DMS79 treated with DMSO at 0.1 percent for 48 hours (cell line): ENCODE measurements around the gene UNC5CL.

Experiments used
- DNase-seq: peaks from one replicate; lab custom pipeline; 2025; lab: John Stamatoyannopoulos, UW

The UNC5CL gene

GRCh38 chr6:41039060-41039998 lies at the start of gene UNC5CL:
Gene UNC5CL (minus strand): TSS chr6:41039221. CDS start chr6:41035074, 4,147 bp downstream.
- DNase-seq, result peak; percentile 54

DNA sequence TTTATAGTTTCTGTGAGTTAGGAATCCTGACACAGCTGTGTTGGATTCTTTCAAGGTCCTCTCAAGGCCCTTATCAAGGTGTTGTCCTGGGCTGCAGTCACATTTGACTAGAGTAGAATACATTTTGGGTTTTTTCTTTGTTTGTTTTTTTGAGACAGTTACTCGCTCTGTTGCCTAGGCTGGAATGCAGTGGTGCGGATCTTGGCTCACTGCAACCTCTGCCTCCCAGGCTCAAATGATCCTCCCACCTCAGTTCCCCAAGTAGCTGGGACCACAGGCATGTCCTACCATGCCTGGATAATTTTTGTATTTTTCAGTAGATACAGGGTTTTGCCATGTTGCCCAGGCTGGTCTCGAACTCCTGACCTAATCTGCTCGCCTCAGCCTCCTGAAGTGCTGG lies 49.4 kb upstream of the UNC5CL start:
- no peak for DNase-seq

GRCh38 chr6:41085182-41085581 lies 46.2 kb upstream of the UNC5CL start:
- no peak for DNase-seq

GRCh38 chr6:41083072-41083471 lies 44.1 kb upstream of the UNC5CL start:
- no peak for DNase-seq

DNA sequence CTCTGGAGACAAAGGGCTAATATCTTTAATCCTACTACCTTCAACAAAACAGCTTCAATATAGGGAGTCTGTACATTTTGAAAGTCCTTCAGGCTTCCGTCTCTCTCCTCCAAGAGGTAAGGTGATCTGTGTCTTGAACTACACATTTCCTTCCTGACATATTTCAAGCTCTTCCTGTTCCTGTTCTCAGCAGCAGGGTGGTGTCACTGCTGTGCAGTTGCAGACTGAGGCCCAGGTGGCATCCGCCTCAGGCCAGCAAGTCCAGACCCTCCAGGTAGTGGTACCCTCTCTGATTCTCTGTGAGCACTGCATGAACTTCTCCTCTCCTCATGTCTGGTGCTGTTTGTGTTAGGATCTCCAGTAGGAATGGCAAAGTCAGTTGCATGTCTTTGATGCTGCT lies 41.6 kb upstream of the UNC5CL start:
- DNase-seq, result no peak

DNA sequence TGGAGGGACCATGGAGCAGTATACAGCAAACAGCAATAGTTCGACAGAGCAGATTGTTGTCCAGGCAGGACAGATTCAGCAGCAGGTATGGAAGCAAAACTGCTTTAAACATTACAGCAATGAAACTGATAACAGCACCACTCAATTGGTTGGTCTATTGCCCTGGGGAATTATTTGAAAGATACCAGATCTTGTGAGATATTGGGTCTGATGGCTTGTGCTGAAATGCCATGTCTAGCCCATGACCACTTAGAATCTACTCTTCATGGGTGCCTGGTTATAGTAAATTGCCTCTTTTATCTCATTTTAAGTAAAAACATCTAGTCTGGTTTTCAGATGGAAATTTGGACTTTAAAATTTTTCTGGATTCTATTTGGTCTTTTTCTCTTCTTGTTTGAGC lies 40.1 kb upstream of the UNC5CL start:
- no peak for DNase-seq

GRCh38 chr6:41078101-41078500 lies 39.1 kb upstream of the UNC5CL start:
- DNase-seq, result no peak

DNA sequence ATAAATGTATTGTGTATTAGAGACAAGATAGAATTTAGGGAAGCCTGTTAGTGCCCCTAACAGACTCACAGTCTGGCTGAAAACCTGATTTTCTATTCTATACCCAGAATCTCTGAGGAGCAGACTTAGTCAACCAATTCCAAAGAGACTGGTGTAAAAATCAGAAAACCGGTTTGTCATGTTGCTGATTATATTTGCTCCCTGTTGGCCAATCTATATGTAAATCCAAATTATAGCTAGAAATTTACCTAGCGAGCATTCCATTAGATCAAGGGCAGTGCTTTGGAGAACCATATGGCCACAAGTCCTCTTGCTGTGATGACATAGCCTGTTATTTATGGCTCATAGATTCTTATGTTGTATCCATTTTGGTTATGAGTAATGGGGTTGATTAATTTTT lies 38.5 kb upstream of the UNC5CL start:
- DNase-seq, result no peak

DNA sequence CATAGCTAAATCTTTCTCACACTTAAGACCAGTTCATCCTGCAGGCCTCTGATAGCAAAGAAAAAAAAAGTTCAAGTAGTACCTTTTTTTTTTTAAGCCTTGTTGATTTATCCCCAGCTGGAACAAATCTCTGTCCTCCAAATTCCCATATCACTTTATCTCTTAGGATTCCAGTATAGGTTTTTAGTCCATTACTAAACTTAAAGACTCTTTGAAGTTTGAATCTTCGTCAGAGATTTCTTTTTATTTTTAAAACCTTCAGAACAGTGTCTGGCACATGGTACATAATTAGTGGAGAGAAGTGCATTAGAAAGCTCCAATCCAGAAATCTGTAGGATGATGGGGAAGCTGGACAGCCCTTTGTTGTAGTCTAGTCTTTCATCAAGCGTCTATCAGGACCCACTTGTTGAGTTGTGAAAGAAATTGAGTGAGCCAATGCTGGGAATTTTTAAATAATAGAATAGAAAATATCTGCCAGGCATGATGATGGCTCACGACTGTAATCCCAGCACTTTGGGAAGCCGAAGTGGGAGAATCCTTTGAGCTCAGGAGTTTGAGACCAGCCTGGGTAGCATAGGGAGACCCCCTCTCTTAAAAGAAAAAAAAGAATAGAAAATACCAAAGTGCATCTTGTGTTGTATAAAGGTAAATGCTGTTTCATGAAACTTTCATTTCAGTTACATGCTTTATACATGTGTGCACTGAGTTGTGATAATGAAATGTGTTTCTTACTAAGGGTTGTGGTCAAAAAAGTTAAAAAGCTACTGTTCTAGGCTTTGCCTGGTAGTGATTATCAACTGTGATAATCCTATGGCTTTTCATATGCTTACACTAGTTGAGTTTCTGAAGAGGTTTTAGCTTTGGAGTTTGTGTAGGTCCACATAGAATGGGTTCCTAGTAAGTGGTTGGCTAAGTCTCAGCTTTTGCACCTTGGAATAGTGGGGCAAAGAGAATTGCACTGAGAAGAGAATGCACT lies 36.9 kb upstream of the UNC5CL start:
- no peak for DNase-seq

- DNase-seq, result no peak
These were observed 35.8 kb upstream of the UNC5CL start for GRCh38 chr6:41074692-41075436.

- peak; percentile 50 for DNase-seq
These were observed 35.1 kb upstream of the UNC5CL start for GRCh38 chr6:41073968-41074691.

DNA sequence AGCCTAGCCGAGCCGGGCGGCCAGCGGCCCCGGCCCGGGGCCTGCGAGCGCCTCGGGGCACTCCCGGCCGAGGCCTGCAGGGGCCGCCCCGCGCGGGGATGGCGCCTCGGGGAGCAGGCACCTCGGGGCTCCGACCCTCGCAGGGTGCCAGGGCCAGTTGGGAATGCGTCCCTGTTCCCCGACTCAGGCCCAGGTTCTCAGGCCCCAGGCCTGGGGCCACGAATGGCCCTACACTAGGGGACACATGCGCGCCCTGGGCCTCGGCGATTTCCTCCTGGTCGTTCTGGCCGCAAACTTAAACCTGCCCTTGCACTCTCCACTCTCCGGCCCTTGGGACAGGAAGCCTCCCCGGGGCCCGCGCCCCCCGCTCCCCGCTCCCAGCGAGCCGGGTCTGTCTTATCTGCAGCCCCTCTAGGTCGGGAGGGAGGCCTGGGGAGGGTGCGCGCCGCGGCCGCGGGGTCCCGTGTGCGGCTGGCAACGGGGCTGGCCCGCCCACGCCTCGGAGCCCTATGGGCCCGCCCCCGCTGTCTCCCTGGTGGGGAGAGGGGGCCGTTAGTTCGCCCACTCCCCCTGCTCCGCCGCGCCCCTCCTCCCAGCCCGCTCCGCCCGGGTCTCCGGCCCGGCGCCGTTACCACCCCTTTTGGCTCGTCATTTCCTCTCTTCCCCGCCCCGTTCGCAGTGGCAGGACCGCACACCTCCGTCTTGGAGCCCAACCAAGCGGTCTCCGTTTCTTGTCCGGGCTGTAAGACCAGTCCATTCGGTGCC lies 34.4 kb upstream of the UNC5CL start:
- peak; percentile 85 for DNase-seq

DNA sequence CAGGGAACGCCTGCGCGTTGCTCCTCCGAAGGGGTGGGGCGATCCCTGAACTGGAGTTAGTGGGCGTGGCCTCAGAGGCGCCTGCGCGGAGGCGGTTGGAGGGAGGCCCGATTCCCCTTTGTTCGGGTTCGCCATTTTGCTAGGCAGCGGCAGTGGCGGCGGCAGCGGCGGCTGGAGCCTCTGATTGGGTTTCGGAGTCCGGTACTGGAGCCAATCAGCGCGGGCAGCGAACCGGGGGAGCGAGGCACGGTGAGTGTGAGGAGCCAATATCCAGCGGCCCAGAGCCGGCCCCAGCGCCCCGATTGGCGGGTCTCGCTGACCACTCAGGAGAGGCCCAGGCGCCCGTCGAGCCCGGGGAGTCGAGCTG lies 33.8 kb upstream of the UNC5CL start, which contains the start of gene NFYA:
Gene NFYA (plus strand): TSS at position 139 of the 367 bp plus-strand sequence. CDS start 6,116 bp downstream, outside the sequence.
- DNase-seq, result peak; percentile 100

DNA sequence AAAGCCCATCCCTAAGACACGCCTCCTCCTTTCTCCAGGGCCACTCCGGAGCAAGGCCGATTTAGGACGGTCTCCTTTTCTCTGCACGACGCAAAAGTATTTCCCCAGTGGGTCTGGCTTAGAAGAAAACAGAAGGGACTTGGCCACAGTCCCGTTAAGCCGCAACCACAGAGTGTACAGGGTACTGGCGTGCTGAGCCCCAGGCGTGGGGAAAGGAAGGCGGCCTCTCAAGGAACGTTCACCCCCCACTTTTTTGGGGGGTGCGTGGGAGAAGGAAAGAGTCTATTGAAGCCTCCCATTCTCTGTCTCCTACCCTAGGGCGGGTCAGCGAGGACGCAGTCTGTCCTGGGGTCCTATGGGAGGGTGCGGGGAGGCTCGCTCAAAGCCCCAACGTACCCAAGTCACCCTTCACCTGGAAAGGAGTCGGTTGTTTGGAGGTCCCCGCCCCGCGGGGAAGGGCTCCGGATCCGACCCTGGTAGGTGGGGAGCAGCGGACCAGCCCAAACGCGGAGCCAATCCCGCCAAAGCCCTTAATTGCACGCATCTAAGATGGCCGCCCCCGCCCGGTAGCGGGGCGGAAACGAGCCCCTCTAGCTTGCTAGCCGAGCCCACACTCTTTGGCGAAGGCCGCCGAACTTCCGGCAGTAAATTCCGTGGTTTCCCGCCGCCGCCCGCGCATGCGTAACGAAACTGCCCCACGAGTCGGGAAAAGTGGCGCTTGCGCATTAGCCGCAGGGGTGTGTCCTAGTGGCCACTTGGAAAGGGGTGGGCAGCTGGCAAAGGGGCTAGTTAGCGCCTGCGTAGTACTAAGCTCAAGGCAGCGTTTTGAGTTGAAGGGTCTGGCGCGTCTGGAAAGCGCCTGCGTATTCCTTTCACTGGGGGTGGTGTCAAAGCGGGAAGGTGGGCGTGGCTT lies 33.2 kb upstream of the UNC5CL start, which contains the start of gene OARD1:
Gene OARD1 (minus strand): TSS at position 434 of the 913 bp plus-strand sequence. CDS start 722 bp downstream, outside the sequence.
- peak; percentile 100 for DNase-seq

GRCh38 chr6:41071501-41071922 lies 32.5 kb upstream of the UNC5CL start:
- peak; percentile 80 for DNase-seq

DNA sequence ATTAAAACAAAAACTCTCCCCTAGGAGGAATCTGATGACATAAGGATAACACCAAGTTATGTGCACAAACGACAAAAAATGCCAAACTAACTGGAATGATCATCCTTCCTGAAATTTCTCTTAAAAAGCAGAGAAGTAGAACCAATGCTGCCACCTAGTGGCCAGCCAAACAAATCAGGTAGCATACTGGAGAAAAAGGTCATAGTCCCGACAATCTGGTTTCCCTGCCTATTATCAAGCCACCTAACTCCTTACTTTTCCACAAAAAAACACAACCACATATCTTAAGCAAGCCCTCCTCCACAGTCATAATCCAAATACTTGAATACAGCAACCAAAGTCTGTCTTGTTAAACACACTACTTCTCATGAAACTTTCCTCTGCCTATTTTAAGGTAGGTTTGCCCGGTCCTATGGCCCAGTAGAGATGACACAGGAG lies 27.9 kb upstream of the UNC5CL start:
- peak; percentile 77 for DNase-seq

DNA sequence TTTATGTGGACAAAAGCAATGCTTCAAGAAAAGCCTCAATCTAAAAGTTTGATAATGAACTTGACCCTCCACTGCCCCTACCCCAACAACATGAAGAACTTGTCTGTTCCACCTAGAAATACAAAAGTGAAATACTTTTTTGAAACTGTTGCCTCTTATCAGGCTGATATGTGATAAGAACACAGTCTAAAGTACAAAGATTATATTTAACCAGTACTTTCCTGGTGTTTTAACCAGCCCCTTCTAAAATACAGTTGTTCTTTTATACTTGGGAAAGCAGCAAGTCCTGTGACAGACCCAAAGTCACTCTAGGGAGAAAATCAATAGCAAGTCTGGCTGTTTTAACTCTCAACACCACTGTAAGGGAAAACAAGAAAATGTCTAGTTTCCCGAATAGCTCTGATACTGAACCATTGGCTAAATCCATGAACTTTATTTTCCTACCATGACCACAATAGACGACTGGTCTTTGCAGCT lies 26.6 kb upstream of the UNC5CL start:
- DNase-seq, result no peak

- no peak for DNase-seq
These were observed 25.8 kb upstream of the UNC5CL start for GRCh38 chr6:41064841-41065240.

DNA sequence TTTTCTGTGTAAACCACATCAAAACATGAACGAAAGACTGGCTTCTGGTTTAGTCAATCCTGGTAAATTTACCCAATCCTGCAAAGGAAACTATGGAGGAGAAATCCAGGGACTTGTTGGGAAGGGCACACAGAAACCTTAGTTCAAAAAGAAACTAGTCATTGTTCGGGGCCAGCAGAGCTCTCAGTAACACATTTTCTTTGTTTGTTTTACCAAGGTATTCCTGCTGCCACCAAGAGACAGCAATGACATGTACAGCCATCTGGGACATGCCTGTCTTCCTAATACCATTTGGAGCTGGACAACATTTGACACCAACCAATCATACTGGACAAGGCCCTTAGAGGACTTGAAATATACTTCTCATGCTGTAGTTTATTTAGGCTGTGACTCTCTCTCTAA lies 24.9 kb upstream of the UNC5CL start:
- DNase-seq, result no peak
